ENCODE results near the gene FCRL4. TPM values are rescaled to one million over a fixed set of nuclear protein-coding genes. Genes with fewer than 3 reads are reported as not detected.

Gene FCRL4
- total RNA-seq, 1 experiment from 2014 or later: not detected

DNA sequence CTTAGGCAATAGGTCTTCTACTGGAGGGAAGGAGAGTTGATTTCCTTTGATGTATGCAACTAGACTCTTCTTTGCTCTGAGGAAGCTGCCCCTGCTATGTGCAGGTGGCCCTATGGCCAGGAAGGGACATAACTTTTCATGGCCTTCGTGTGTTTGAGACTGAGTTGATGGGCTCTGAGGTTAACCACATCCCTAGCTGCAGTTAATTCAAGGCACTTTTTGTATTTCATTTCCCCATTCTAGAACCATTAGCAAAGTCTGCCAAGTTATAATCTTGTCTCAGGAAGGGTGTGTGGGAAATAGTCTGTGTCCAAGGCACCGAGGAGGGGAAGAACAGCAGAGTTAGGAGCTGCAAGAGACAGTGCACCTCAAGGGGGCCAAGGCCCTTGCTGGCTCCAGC lies 2.5 kb downstream of the FCRL4 start:
- Histone ChIP-seq H2BK12ac (ENCODE audit: insufficient read length, low read depth, low read length) (no peak overlapping the region), H3K4me2 (ENCODE audit: insufficient read depth, insufficient read length, low read length) (no peak overlapping the region), H2AFZ (ENCODE audit: low read length) (no peak overlapping the region)

More for the DNA sequence above, 2.5 kb downstream of the FCRL4 start:
- WGBS (ENCODE audit: extremely low coverage, insufficient read length, low lambda C conversion rate): no CpG with 5 or more reads among the region's 2 CpGs
- Histone ChIP-seq H4K5ac (ENCODE audit: insufficient read length, low read depth, low read length) (no peak overlapping the region), H3K23me2 (ENCODE audit: insufficient read length, low read depth, low read length, poor library complexity, severe bottlenecking) (no peaks in the 10 kb centered on the region), H3K79me2 (ENCODE audit: insufficient read depth, low read length) (no peaks in the 10 kb centered on the region), H3K9me3 (ENCODE audit: control insufficient read depth, low read depth, low read length) (no peaks in the 10 kb centered on the region), H3K9ac (ENCODE audit: extremely low read depth, insufficient read length, low read length) (no peak overlapping the region), H3K79me1 (ENCODE audit: insufficient read depth, low read depth, low read length, poor library complexity, severe bottlenecking) (no peaks in the 10 kb centered on the region), H4K8ac (replicated peaks; ENCODE audit: insufficient read length, low read depth, low read length) (no peak overlapping the region), H3T11ph (ENCODE audit: low read length) (no peak overlapping the region), H3K14ac (ENCODE audit: insufficient read depth, low read length) (no peak overlapping the region), H3K27ac (ENCODE audit: insufficient read length, low read depth, low read length) (no peak overlapping the region), H2AK5ac (ENCODE audit: insufficient read length, low read length) (no peak overlapping the region), H3K56ac (ENCODE audit: insufficient read length, low read depth, low read length) (no peak overlapping the region), H4K20me1 (ENCODE audit: control insufficient read depth, insufficient read depth, insufficient read length) (no peaks in the 10 kb centered on the region), H2BK120ac (ENCODE audit: low read depth, low read length, poor library complexity, severe bottlenecking) (no peak overlapping the region), H3K4me1 (ENCODE audit: insufficient read depth, low read length) (no peaks in the 10 kb centered on the region), H3K4ac (ENCODE audit: low read depth, low read length) (no peak overlapping the region), H3K27me3 (ENCODE audit: insufficient read depth, low read length) (no peaks in the 10 kb centered on the region), H2BK20ac (ENCODE audit: low read depth, low read length, poor library complexity, severe bottlenecking) (no peak overlapping the region), H3K23ac (ENCODE audit: insufficient read length, low read depth, low read length) (no peak overlapping the region), H2BK15ac (ENCODE audit: low read depth, low read length) (no peak overlapping the region), H2BK5ac (ENCODE audit: insufficient read length, low read length) (no peak overlapping the region), H4K91ac (ENCODE audit: insufficient read length, low read depth, low read length) (no peak overlapping the region), H3K18ac (ENCODE audit: insufficient read length, low read depth, low read length) (no peak overlapping the region)
- Mint-ChIP-seq H3K36me3 (ENCODE audit: insufficient read depth in 1 of 3, low read depth in 3 of 3) (no peaks in the 10 kb centered on the region), H3K27ac (no peak overlapping the region), H3K27me3 (ENCODE audit: low read depth) (no peaks in the 10 kb centered on the region), H3K9me3 (no peaks in the 10 kb centered on the region), H3K4me1 (peaks cover 0 to 5% of the 10 kb centered on the region in 2 experiments; a peak in 3 of 4 replicates), H3K4me3 (no peak overlapping the region)
- no peak for DNase-seq
- TF ChIP-seq, protein P1, sequence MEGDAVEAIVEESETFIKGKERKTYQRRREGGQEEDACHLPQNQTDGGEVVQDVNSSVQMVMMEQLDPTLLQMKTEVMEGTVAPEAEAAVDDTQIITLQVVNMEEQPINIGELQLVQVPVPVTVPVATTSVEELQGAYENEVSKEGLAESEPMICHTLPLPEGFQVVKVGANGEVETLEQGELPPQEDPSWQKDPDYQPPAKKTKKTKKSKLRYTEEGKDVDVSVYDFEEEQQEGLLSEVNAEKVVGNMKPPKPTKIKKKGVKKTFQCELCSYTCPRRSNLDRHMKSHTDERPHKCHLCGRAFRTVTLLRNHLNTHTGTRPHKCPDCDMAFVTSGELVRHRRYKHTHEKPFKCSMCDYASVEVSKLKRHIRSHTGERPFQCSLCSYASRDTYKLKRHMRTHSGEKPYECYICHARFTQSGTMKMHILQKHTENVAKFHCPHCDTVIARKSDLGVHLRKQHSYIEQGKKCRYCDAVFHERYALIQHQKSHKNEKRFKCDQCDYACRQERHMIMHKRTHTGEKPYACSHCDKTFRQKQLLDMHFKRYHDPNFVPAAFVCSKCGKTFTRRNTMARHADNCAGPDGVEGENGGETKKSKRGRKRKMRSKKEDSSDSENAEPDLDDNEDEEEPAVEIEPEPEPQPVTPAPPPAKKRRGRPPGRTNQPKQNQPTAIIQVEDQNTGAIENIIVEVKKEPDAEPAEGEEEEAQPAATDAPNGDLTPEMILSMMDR (conservative IDR thresholded peaks at IDR 0.05): no peak
